HTR-8/SVneo (cell line): ENCODE data around the gene PCK2.
"Not testable (repeated sequence)": the region's sequence is repeated elsewhere in the genome, so short reads cannot be mapped to it uniquely, and the experiment has no call there.

Experiments used
- DNase-seq: peaks from one replicate; pipeline ENCODE4 v3.0.0; 2011; ENCODE audit warnings: low spot score, mixed read lengths; ENCODE audit not compliant: insufficient read length
- FAIRE-seq: peaks from 2 replicates; lab custom pipeline; 2011; peaks lifted over from hg19 to GRCh38; lab: Jason Lieb, UNC

Gene PCK2

GRCh38 chr14:24093901-24094840 lies at the start of gene PCK2:
PCK2 (plus strand) TSS chr14:24094311; CDS start chr14:24094406, 95 bp downstream.
- DNase-seq, result peak; percentile 89
- no peak for FAIRE-seq

- not testable (repeated sequence) for FAIRE-seq
Measured at GRCh38 chr14:24049002-24049401, 45.1 kb upstream of the PCK2 start.

GRCh38 chr14:24050753-24051152 lies 43.4 kb upstream of the PCK2 start:
- not testable (repeated sequence) for DNase-seq, FAIRE-seq

More at GRCh38 chr14:24049002-24049401, 45.1 kb upstream of the PCK2 start:
- not testable (repeated sequence) for DNase-seq

- FAIRE-seq, result no peak
- DNase-seq, result no peak
Measured at GRCh38 chr14:24051176-24051788, 42.8 kb upstream of the PCK2 start.

DNA sequence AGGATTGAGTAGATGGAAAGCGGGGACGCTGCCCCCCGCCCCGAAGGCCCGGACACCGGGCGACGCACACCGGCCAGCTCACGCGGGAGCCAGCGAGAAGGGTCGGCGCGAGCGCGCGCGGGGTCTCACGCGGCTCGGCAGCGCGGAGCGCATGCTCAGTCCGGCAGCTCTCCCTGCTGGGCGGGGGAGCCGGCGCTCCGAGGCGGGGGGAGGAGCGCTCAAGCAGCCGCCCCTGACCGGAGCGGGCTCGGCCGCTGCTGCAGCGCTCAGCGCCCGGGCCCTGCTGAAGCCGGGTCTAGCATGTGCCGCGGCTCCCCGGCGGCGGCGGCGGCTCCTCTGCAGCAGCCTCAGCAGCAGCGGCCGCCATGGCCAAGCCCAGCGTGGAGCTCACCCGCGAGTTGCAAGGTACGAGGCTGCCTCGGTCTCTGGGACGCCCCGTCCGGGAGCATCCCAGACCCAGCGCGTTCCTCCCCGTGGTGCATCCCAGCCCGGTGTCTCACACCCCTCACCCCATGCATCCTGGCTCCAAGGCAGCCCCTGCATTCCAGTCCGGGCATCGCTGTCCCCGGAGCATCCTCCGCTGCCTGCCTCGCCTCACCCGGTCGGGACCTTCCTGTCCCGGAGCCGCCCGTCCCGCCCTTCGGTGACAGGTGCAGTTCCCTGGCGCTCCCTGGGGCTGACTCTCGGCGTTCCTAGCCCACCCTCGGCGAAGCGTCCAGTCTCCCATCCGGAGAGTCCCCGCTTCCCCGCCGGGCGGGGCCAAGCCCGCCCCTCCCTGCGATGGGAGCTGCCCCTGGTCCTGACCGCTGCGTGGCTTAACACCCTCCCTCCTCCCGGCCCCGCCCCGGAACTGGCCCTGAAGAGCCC lies 42.1 kb upstream of the PCK2 start, which contains the start of gene CARMIL3:
CARMIL3 (plus strand) TSS at position 221 of the 867 bp plus-strand sequence; CDS start at position 366, 145 bp downstream.
- peak; percentile 39 for DNase-seq
- FAIRE-seq, result no peak

- FAIRE-seq (no peak), DNase-seq (no peak)
Measured at GRCh38 chr14:24052656-24053547, 41.2 kb upstream of the PCK2 start.

DNA sequence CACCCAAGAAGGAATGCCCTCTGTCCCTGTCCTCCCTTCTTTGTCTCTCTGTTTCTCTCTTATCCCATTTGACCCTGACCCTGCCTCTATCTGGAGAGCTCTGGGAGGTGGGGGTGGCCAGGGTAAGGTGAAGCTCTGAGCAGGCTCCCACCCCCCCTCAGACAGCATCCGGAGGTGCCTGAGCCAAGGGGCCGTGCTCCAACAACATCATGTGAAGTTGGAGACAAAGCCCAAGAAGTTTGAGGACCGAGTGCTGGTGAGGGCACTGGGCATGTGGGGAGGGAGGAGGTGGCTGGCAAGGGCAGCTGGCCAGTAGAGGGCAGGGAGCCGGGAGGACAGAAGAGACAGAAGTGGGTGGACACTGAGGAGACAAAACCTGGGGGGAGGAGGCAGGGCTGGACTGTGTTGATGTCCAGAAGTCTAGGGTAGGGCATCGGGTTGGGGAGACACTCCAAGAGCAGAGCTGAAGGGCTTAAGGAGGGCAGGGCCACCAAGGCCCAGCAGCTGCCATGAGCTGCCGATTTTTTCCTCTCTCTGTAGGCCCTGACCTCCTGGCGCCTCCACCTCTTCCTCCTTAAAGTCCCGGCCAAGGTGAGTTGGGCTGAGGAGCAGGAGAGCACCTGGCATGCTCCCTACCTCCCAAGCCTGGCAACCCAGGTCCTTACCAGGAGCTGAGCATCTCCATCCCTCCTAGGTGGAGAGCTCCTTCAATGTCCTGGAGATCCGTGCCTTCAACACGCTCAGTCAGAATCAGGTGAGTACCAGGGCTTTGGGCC lies 40.4 kb upstream of the PCK2 start:
- no peak for FAIRE-seq

DNA sequence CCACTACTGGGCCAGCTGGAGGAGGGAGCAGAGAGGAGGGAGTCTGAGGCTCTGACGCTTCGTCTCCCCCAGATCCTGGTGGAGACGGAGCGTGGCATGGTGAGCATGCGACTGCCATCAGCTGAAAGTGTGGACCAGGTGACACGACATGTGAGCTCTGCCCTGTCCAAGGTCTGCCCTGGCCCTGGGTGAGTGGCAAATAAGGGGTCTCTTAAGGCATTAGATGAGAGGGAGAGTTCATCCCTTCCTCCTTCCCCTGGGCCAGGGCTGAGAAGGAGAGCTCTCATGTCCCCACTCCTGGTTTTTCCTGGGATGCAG lies 39.8 kb upstream of the PCK2 start:
- no peak for FAIRE-seq
- no peak for DNase-seq

More for the DNA sequence above, 40.4 kb upstream of the PCK2 start:
- no peak for DNase-seq

DNA sequence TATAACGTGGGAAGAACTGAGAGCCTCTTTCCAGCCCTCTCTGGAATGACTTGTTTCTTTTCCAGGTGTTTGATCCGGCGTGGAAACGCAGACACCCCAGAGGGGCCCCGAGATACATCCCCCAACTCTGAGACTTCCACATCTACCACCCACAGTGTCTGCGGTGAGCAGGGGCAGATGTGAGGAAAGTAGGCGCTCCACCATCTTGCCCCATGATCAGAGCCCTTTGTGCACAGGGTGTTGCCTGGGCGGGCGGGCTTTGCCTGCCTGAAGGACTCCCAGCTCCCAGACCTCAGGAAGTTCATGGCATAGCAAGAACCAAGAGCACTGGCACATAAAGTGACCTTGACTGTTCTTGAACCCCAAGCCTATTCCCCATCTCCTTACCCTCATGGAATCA lies 39.5 kb upstream of the PCK2 start:
- no peak for FAIRE-seq
- no peak for DNase-seq

- no peak for DNase-seq
- no peak for FAIRE-seq
Measured at GRCh38 chr14:24055971-24056799, 37.9 kb upstream of the PCK2 start.

DNA sequence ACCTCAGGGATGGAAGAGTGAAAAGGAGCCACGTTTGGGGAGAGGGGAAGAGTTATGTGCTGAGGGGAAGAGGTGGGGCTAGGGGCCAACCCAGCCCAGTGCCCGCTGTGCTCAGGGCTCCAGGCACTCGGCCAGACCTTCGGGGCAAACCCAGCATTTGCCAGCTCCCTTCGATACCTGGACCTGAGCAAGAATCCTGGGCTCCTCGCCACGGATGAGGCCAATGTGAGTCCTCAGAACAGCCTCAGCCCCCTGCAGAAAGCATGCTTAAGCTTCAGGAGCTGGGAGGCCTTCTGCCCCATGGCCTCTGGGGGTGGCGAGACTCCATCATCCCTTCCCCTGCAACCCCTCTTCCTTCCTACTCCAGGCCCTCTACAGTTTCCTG lies 37.3 kb upstream of the PCK2 start:
- DNase-seq, result no peak
- FAIRE-seq, result no peak

DNA sequence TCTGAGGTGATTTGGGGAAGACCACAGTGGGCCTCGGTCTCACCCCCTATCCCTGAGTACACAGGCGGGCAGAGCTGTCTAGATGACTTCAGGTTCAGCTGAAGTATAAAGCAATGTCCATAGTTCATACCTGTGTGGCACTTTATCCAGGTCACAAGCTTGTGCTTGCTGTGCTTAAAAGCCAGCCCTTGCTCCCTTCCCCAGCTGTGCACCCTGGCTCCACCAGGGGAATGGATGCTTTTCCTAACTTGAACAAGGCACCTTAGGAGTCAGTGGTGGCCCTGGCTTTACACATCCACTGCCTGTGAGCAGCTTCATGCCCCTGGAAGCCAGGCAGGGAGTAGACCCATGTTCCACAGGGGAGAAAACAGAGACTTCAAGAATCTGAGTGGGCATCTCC lies 36.8 kb upstream of the PCK2 start:
- no peak for FAIRE-seq
- no peak for DNase-seq

- FAIRE-seq, result no peak
Measured at GRCh38 chr14:24057867-24058259, 36.2 kb upstream of the PCK2 start.

DNA sequence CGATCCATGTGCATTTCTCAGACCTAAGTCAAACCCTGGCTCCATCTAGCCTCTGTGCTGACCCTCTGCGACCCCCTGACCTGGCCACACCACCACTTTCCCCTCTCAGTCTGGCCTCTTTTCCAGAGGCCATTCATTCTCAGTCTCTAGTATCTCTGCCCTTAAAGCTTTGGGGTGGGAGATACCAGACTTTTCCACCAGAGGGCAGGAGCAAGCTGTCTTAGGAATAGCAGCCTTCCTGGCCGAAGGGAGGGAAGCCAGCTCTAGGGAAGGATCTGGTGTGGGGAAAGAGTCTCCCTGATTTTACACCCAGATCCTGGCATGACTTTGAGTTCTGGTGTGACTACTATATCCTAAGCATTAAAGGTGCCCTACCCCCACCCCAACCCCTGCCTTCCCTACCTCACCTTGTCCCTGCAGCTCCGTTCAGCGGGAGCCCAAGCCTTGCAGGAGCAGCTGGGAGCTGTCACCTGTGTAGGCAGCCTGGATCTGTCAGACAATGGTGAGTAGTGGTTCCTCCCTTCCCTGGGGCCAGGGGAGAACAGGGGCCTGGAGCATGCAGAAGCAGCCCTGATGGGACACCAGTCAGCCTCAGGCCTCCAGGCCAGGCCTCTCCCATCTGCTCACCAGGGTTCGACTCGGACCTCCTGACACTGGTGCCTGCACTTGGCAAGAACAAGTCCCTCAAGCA lies 35.7 kb upstream of the PCK2 start:
- FAIRE-seq, result no peak
- peak; percentile 67 for DNase-seq

More at GRCh38 chr14:24057867-24058259, 36.2 kb upstream of the PCK2 start:
- no peak for DNase-seq

DNA sequence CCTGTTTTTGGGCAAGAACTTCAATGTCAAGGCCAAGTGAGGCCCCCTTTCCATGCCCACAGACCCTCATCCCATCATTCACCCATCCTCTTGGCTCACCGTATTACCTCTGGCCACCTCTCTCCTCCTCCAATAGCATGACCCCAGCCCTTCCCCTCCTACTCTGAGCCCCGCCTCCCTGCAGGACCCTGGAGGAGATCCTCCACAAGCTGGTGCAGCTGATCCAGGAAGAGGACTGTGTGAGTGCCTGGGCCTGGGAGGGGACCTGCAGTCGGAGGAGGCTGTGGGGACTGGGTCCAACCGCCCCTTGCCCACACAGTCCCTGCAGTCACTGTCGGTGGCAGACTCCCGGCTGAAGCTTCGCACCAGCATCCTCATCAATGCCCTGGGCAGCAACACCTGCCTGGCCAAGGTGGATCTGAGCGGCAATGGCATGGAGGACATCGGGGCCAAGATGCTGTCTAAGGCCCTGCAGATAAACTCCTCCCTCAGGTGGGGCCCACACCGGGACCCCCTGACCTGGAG lies 35.1 kb upstream of the PCK2 start:
- DNase-seq, result no peak
- no peak for FAIRE-seq

DNA sequence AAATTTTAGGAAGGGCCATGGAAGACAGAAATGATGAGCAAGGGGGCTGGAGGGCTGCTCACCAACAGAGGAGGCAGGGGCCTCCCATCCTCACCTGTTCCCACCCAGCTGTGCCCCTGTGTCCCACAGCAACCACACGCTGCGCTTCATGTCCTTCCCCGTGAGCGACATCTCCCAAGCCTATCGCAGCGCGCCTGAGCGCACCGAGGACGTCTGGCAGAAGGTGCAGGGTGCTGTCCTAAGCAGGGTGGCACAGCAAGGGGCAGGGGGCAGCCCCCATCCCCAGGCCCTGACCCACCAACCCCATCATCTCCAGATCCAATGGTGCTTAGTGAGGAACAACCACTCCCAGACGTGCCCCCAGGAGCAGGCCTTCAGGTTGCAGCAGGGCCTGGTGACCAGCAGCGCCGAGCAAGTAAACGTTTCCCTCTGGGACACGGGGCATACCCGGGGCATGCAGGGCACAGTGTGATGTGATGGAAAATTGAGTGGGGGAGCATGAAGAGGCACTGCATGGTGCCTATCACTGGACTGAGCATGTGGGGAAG lies 34.2 kb upstream of the PCK2 start:
- FAIRE-seq (no peak), DNase-seq (no peak)

GRCh38 chr14:24060443-24060842 lies 33.7 kb upstream of the PCK2 start:
- no peak for FAIRE-seq
- DNase-seq, result no peak
